GM21528 (cell line): ENCODE measurements around the gene URAD.

Experiments
- ATAC-seq: cut with Tn5 transposase; IDR thresholded peaks from one replicate; pipeline ENCODE4 v1.9.1; 2021; ENCODE audit warnings: mild to moderate bottlenecking, moderate library complexity; ENCODE audit not compliant: unreplicated experiment, low FRiP score

URAD gene

DNA sequence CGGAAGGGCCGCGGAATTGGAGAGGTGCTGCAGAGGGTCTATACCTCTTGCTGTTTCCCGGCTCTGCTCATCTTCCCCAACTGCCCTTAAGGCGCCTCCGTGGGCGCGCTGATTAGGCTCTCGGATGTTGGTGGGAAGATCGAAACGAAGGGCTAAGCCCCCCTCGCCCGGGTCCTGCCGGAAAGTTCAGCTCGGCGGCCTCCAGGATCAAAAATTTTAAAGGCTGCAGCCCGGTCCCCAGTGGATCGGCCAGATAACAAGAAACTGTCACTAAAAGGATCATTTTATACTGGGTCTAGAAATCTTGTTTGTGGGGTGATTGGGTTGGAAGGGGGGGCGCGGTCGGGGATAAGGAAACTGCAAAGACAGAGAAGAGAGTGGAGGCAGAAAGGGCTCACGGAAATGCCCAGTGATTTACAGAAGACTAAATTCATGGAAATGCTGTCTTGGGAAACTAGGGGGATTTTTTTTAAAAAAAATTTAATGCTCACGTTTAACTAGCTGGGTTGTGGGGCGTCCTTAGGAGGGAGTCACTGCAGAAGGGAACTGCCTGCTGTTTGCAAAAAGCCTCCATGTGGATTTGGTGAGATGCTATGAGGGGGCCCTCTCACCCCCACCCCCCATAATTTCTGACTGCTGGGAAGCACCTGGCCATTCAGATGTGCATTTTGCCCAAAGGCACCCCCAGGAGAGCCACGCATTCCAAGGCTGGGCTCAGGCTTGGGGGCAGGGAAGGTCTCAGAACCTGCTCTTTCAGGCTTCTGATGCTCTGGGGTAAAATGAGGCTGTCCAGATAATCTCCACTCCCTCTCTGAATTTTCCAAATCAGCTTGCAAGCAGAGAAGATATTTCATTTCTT, 27.0 kb downstream of the URAD start:
- no peak for ATAC-seq

DNA sequence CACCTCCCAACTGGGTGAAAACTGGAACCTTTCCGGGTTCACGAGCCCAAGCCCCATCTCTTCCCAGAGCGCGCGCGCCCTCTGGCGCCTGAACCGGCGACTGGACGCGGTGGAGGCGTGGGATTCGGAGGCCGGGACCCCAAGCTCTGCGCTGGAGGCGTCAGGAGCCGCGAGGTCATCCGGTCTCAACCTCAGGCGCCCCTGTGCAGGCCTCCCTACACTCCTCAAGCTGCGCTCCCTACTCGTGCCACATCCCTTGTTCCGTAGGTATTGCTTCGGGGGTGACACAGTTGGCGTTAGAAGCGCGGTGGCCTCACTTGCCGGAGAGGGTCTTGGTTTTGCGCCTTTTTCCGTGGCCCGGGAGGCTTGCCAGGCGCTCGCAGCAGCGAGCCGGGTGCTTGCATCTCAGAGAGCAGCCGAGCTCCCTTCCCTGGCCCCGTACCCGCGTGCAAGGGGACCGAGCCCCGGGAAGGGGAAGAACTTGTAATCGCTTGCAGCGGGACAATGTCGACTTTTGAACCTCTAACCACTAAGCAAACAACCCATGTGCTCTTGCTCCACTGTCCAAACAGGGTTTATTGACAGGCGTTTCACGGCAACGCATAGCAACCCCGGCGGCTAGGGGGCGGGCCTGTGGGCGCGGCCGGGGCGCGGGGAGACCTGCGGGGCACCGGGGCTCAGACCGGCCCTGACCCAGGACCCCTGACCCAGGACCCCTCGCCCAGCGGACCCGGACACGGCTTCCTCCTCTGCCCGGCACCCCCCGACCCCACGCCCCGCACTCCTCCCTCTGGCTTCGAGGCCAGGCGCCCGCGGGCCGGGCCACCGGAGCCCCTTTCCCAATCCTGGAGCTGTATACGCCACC, 27.9 kb downstream of the URAD start:
- ATAC-seq: no peak

DNA sequence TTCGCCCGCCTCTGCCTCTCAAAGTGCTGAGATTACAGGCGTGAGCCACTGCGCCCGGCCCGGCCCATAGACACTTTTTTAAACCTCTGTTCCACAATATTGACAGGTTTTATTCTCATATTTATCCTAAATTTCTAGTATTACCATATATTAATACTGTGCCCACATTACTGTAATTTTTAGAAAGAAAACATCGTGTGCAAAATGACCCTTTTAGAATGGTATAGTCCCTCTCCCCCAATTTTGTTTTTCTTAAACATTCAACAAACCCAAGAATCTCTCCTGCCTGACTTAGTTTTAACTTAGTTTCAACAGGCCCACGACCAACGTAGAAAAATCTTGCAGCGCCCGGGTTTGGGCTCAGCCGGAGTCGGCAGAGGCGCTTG, 28.5 kb downstream of the URAD start:
- ATAC-seq: no peak

DNA sequence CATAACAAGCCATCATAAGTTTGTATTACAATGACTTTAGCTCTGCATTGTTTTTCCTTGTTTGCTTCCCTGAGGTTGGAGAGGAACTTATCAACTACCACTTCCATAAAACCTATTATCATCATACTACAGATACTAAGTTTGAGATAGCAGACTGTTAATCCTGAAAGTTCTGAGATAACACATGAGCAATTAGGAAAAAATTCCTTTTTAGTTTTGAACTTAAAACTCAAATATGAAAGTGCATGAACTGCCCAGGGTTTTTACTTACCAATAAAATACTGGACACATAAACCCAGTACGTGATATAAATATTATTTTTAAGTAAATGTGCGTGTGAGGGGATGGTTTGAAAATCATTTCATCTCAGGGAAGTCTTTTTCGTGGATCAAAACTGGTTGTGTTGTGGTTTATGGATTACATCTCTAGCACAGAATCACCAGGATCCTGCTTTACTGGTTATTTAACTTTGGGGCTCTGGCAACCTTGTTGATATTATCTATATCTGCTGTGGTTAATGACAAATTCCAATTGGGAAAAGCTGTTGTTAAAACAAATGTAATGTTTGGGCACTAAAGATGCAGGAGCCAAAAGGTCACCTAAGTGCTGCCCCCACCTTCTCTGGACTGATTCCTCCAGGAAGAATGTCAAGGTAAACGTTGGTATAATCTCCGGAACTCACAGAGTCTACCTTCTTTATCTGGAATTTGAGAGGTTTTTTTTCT, 31.8 kb downstream of the URAD start:
- ATAC-seq: no peak

DNA sequence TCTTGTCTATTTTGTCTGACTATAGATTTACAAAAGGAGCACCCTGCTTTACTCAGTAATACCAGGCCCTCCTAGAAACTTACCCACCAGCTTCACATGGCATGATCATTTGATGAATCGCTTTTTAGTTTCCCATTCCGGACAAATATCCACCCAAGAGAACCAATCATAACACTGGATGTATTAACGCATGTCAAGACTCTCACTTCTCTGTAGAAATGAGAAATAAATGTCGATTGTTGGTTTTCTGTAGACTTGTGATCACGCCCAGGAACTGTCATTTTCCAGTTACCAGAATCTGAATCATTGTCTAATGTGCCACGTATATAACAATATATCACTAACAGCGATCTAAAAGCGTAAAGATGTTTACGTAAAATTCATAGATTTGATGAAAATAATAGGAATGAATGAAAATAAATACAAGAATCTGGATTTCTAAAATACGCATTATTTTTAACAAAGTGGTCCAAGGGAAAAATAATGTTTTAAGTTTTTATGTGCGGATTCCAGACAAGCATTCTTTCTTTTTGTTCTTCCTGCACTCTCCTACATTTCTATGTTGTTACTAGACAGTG, 33.4 kb downstream of the URAD start:
- ATAC-seq: no peak

DNA sequence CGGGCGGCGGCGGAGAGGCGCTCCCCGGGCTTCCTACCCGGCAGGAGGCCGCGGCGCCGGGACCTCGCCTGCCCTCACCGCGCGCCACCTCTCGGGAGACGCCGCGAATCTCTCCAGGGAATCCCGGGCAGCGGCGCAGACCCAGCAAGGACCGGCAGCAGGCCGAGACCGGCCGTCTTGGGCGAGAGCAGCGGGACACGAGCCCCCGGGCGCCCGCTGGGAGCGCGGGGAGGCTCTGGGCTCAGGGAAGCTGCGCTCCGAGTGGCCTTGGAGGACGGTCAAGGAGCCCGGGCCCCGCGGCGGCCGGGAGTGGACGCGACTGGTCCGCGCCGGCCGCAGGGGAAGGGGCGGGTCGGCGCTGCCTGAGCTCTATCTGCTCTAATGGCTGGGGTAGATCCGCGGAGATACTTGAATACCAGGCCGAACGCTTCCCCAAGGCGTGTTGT, 34.1 kb downstream of the URAD start:
- ATAC-seq: peak; percentile 40

GRCh38 chr13:27953676-27954405, 34.7 kb downstream of the URAD start:
- ATAC-seq: peak; percentile 92

GRCh38 chr13:27952876-27953675, 35.4 kb downstream of the URAD start:
- ATAC-seq: no peak

GRCh38 chr13:27942972-27943371, 45.5 kb downstream of the URAD start:
- ATAC-seq: no peak

- no peak for ATAC-seq
These were observed 54.7 kb downstream of the URAD start for GRCh38 chr13:27933580-27934328.

DNA sequence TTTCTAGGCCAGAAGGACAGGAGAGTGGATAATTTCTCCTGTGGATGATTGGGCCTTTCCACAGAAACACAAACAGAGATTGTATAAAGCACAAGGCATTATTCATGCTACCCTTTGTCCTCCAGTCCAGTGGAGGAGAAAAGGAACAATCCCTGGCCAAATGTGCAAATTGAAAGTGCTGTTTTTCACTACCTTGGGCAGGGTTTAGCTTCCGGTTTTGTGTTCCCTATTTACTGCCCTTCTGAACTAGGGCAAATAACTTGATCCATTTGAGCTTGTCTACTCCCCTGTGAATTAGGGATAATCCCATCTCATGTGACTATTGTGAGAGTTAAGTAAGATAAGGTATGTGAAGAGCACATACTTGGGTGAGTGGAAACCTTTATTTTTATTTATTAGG, 55.4 kb downstream of the URAD start:
- ATAC-seq: no peak

DNA sequence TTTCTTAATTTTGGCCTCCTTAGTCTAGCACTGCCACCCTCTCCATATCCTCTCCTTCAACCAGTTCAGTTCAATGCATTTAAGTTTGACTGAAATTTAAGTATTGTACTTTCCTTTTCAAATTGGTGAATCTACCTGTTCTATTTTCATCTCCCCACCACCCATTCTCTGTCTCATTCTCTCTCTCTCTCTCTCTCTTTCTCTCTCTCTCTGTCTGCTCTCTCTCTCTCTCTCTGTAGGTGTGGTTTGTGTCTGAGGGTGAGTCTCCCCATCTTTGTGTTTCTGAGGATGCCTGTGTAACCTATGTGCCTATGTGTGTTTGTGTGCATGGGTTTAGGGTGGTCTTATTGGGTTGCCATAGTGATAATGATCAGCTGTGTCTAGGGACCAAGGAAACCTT, 58.6 kb downstream of the URAD start:
- no peak for ATAC-seq

GRCh38 chr13:27928805-27929753, 59.4 kb downstream of the URAD start:
- ATAC-seq: no peak

DNA sequence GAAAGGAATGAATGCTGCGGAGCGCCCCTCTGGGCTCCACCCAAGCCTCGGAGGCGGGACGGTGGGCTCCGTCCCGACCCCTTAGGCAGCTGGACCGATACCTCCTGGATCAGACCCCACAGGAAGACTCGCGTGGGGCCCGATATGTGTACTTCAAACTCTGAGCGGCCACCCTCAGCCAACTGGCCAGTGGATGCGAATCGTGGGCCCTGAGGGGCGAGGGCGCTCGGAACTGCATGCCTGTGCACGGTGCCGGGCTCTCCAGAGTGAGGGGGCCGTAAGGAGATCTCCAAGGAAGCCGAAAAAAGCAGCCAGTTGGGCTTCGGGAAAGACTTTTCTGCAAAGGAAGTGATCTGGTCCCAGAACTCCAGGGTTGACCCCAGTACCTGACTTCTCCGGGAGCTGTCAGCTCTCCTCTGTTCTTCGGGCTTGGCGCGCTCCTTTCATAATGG, 60.1 kb downstream of the URAD start:
- no peak for ATAC-seq
